CD14-positive monocyte (primary cell): ENCODE data around the gene RIMS1. TPM values are rescaled to one million over a fixed set of nuclear protein-coding genes. Genes with fewer than 3 reads are reported as not detected.

ENCODE experiments used
- DNase-seq, 3 donors: peaks; one replicate each; pipeline ENCODE4 v3.0.0-alpha.2; 2011 to 2022
- H2AFZ ChIP-seq: 2 replicates; pipeline ENCODE4 v1.6.0; 2012; ENCODE audit warnings: mild to moderate bottlenecking, low read depth, low read length, inconsistent platforms; ENCODE audit not compliant: insufficient read depth, poor library complexity, severe bottlenecking
- H3K27ac ChIP-seq, 2 donors: 1 replicate in 1 of 2; 2 replicates in 1 of 2; pipeline ENCODE4 v1.5.1; 2012 to 2013; ENCODE audit warnings: low read length in 2 of 2, control low read depth in 1 of 2, inconsistent platforms in 1 of 2, low read depth in 1 of 2, mild to moderate bottlenecking in 1 of 2
- H3K27me3 ChIP-seq, 2 donors: one replicate each; pipeline versions ENCODE4 v1.6.0 to v1.6.1; 2011 to 2013; ENCODE audit warnings: low read length in 2 of 2; ENCODE audit not compliant: control insufficient read depth in 2 of 2, insufficient read depth in 2 of 2
- H3K36me3 ChIP-seq, 2 donors: replicated peaks in 1 of 2; 1 replicate in 1 of 2; 2 replicates in 1 of 2; pipeline versions ENCODE4 v1.5.1 to v1.6.1; 2012 to 2013; ENCODE audit warnings: low read length in 2 of 2, control low read depth in 1 of 2, inconsistent platforms in 1 of 2, mild to moderate bottlenecking in 1 of 2; ENCODE audit not compliant: insufficient read depth in 2 of 2, control insufficient read depth in 1 of 2
- H3K4me1 ChIP-seq, 2 donors: 1 replicate in 1 of 2; 2 replicates in 1 of 2; pipeline versions ENCODE4 v1.5.1 to v1.6.1; 2012 to 2013; ENCODE audit warnings: low read length in 2 of 2, control low read depth in 1 of 2, inconsistent platforms in 1 of 2, mild to moderate bottlenecking in 1 of 2, moderate library complexity in 1 of 2; ENCODE audit not compliant: insufficient read depth in 2 of 2, control insufficient read depth in 1 of 2
- H3K4me2 ChIP-seq: replicated peaks from 2 replicates; pipeline ENCODE3; 2012; ENCODE audit warnings: low read length, moderate library complexity, mild to moderate bottlenecking; ENCODE audit not compliant: poor library complexity, severe bottlenecking; ENCODE audit errors: extremely low read depth
- H3K4me3 ChIP-seq, 3 experiments: fragments of 200-600 bp in 1 of 3; sonication (generic) in 1 of 3; replicated peaks in 1 of 3; 1 replicate in 2 of 3; 2 replicates in 1 of 3; pipeline ENCODE4 v1.5.1; 2011 to 2013; ENCODE audit warnings: low read length in 3 of 3, mild to moderate bottlenecking in 3 of 3, control low read depth in 2 of 3, low read depth in 2 of 3, inconsistent platforms in 1 of 3, moderate library complexity in 1 of 3
- H3K79me2 ChIP-seq: 2 replicates; pipeline ENCODE4 v1.6.0; 2012; ENCODE audit warnings: mild to moderate bottlenecking, control low read depth, inconsistent platforms, low read length, moderate library complexity; ENCODE audit not compliant: insufficient read depth
- H3K9ac ChIP-seq: 2 replicates; pipeline ENCODE4 v1.6.0; 2017; ENCODE audit warnings: low read length, mild to moderate bottlenecking; ENCODE audit not compliant: insufficient read depth, poor library complexity, severe bottlenecking
- H3K9me3 ChIP-seq, 2 donors: replicated peaks in 1 of 2; 1 replicate in 1 of 2; 2 replicates in 1 of 2; pipeline versions ENCODE4 v1.5.1 to v1.6.1; 2012 to 2013; ENCODE audit warnings: low read length in 2 of 2, control low read depth in 1 of 2; ENCODE audit not compliant: control insufficient read depth in 1 of 2, insufficient read depth in 1 of 2
- H4K20me1 ChIP-seq: 2 replicates; pipeline ENCODE4 v1.6.0; 2012; ENCODE audit warnings: mild to moderate bottlenecking, low read length, control low read depth, moderate library complexity; ENCODE audit not compliant: insufficient read depth
- H3K27ac Mint-ChIP-seq, 7 donors: one replicate each; pipeline ENCODE4 v1.8.0; 2020; ENCODE audit warnings: mild to moderate bottlenecking in 7 of 7, mixed read lengths in 7 of 7, moderate library complexity in 6 of 7, inconsistent platforms in 2 of 7
- H3K27me3 Mint-ChIP-seq, 3 donors: one replicate each; pipeline ENCODE4 v1.8.0; 2021 to 2022; ENCODE audit warnings: low read depth in 3 of 3, mild to moderate bottlenecking in 3 of 3, mixed read lengths in 3 of 3, moderate library complexity in 3 of 3, inconsistent platforms in 1 of 3
- H3K36me3 Mint-ChIP-seq, 2 donors: one replicate each; pipeline ENCODE4 v1.8.0; 2020; ENCODE audit warnings: mixed read lengths in 2 of 2, inconsistent platforms in 1 of 2, mild to moderate bottlenecking in 1 of 2
- H3K4me1 Mint-ChIP-seq: one replicate; pipeline ENCODE4 v1.8.0; 2020; ENCODE audit warnings: mild to moderate bottlenecking, mixed read lengths
- H3K4me3 Mint-ChIP-seq, 2 donors: one replicate each; pipeline ENCODE4 v1.8.0; 2020; ENCODE audit warnings: mild to moderate bottlenecking in 2 of 2, mixed read lengths in 2 of 2, moderate library complexity in 1 of 2
- H3K9me3 Mint-ChIP-seq, 7 donors: one replicate each; pipeline ENCODE4 v1.8.0; 2020 to 2022; ENCODE audit warnings: mixed read lengths in 7 of 7, mild to moderate bottlenecking in 6 of 7, moderate library complexity in 6 of 7, inconsistent platforms in 2 of 7
- WGBS: methylation state at CpG from one replicate; pipeline ENCODE4 v1.1.5; 2013; ENCODE audit warnings: missing lambda C conversion rate; ENCODE audit not compliant: insufficient coverage; 5-methylcytosine and 5-hydroxymethylcytosine counted together
- intact Hi-C, 2 donors: fragments of 100-400 bp; cut with micrococcal nuclease; formaldehyde crosslinking; loops; one replicate each; pipeline versions ENCODE4 v1.15.0 to v1.15.1; 2023
- polyA plus RNA-seq, 3 donors: library from polyadenylated mRNA; depleted of rRNA in 1 of 3; unstranded in 2 of 3; stranded (reverse) in 1 of 3; fragments of 300-500 nt in 2 of 3; fragments of >200 nt in 1 of 3; fragmentation: Illumina TruSeq in 2 of 3; gene quantifications; 1 replicate in 2 of 3; 2 replicates in 1 of 3; pipeline ENCODE4 v1.2.3, GENCODE V29; 2012 to 2021
- TF ChIP-seq, protein P1 (sequence below): fragments of 200-600 bp; IDR thresholded peaks from one replicate; pipeline ENCODE4 v1.8.0; 2022; ENCODE audit warnings: antibody characterized with exemption, mild to moderate bottlenecking

The RIMS1 gene
- polyA plus RNA-seq, 3 donors = not detected

GRCh38 chr6:72275888-72276287 lies 389.5 kb downstream of the RIMS1 start:
- TF ChIP-seq, protein P1, sequence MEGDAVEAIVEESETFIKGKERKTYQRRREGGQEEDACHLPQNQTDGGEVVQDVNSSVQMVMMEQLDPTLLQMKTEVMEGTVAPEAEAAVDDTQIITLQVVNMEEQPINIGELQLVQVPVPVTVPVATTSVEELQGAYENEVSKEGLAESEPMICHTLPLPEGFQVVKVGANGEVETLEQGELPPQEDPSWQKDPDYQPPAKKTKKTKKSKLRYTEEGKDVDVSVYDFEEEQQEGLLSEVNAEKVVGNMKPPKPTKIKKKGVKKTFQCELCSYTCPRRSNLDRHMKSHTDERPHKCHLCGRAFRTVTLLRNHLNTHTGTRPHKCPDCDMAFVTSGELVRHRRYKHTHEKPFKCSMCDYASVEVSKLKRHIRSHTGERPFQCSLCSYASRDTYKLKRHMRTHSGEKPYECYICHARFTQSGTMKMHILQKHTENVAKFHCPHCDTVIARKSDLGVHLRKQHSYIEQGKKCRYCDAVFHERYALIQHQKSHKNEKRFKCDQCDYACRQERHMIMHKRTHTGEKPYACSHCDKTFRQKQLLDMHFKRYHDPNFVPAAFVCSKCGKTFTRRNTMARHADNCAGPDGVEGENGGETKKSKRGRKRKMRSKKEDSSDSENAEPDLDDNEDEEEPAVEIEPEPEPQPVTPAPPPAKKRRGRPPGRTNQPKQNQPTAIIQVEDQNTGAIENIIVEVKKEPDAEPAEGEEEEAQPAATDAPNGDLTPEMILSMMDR = no peak
- H4K20me1 ChIP-seq = no peaks in the 10 kb centered on the region

DNA sequence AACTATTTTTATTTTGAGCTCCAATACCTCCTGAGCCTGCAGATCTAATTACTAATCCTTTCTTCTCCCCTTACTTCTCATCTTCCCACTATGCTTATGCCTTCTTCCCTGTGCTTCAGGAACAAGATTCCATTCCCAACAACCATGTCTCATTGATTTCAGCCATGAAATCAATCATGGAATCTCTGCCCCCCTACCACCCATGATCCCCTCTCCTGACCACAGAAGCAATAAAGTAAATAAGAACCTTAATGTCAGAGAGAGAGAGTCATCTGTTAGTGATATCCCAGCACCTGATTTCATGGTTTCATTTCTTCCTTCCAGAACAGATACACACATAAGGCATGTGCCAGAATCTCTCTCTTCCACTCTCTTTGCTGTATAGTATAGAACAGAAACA lies 395.9 kb downstream of the RIMS1 start:
- Mint-ChIP-seq H3K9me3 (no peaks in the 10 kb centered on the region), H3K36me3 (no peaks in the 10 kb centered on the region)

More at GRCh38 chr6:72275888-72276287, 389.5 kb downstream of the RIMS1 start:
- H3K36me3 ChIP-seq = no peaks in the 10 kb centered on the region
- no peaks in the 10 kb centered on the region for H3K9me3 ChIP-seq
- H3K27me3 ChIP-seq = no peaks in the 10 kb centered on the region
- no peak for DNase-seq
- H3K27ac ChIP-seq = no peak overlapping the region
- Mint-ChIP-seq H3K27ac (no peak overlapping the region), H3K36me3 (no peaks in the 10 kb centered on the region), H3K27me3 (peaks cover 0 to 2% (median 0%) of the 10 kb centered on the region in 3 donors), H3K4me3 (no peak overlapping the region), H3K9me3 (no peaks in the 10 kb centered on the region), H3K4me1 (no peaks in the 10 kb centered on the region)
- no peaks in the 10 kb centered on the region for H3K4me1 ChIP-seq
- H3K4me2 ChIP-seq = no peak overlapping the region
- no peak overlapping the region for H2AFZ ChIP-seq
- no peak overlapping the region for H3K4me3 ChIP-seq
- WGBS = no CpG with 5 or more reads among the region's 1 CpG
- intact Hi-C loops = no loop called here
- H3K79me2 ChIP-seq = no peaks in the 10 kb centered on the region
- no peak overlapping the region for H3K9ac ChIP-seq

More for the DNA sequence above, 395.9 kb downstream of the RIMS1 start:
- H3K4me3 ChIP-seq = no peak overlapping the region
- no peaks in the 10 kb centered on the region for H3K79me2 ChIP-seq
- no peak overlapping the region for H2AFZ ChIP-seq
- DNase-seq = no peak
- H3K4me2 ChIP-seq = no peak overlapping the region
- H3K4me3 Mint-ChIP-seq = no peak overlapping the region
- no peaks in the 10 kb centered on the region for H3K4me1 Mint-ChIP-seq
- H3K4me1 ChIP-seq = no peaks in the 10 kb centered on the region
- H3K36me3 ChIP-seq = no peaks in the 10 kb centered on the region
- no peaks in the 10 kb centered on the region for H3K9me3 ChIP-seq
- no peak overlapping the region for H3K9ac ChIP-seq
- H3K27ac ChIP-seq = no peak overlapping the region
- no peak overlapping the region for H3K27ac Mint-ChIP-seq
- intact Hi-C loops = no loop called here
- no peaks in the 10 kb centered on the region for H4K20me1 ChIP-seq
- peaks cover 0 to 2% (median 1%) of the 10 kb centered on the region in 3 donors for H3K27me3 Mint-ChIP-seq
- TF ChIP-seq, protein P1 = no peak
- no peaks in the 10 kb centered on the region for H3K27me3 ChIP-seq
